Osteocyte (in vitro differentiated cells): ENCODE data around the gene PKD2. TPM values are rescaled to one million over a fixed set of nuclear protein-coding genes. Genes with fewer than 3 reads are reported as not detected.
"Not testable (repeated sequence)": the region's sequence is repeated elsewhere in the genome, so short reads cannot be mapped to it uniquely, and the experiment has no call there.

ENCODE experiments used
- DNase-seq: peaks from one replicate; pipeline ENCODE4 v3.0.0; 2021; ENCODE audit warnings: mixed read lengths; ENCODE audit not compliant: unreplicated experiment; ENCODE audit errors: extremely low spot score
- H3K27ac Mint-ChIP-seq: one replicate; pipeline ENCODE4 v1.8.0; 2021; ENCODE audit warnings: mild to moderate bottlenecking, mixed read lengths; ENCODE audit not compliant: unreplicated experiment
- H3K27me3 Mint-ChIP-seq: one replicate; pipeline ENCODE4 v1.8.0; 2021; ENCODE audit warnings: mixed read lengths; ENCODE audit not compliant: unreplicated experiment
- H3K36me3 Mint-ChIP-seq: one replicate; pipeline ENCODE4 v1.8.0; 2021; ENCODE audit warnings: mixed read lengths; ENCODE audit not compliant: unreplicated experiment
- H3K4me1 Mint-ChIP-seq: one replicate; pipeline ENCODE4 v1.8.0; 2021; ENCODE audit warnings: mixed read lengths; ENCODE audit not compliant: unreplicated experiment
- H3K4me3 Mint-ChIP-seq: one replicate; pipeline ENCODE4 v1.8.0; 2021; ENCODE audit warnings: mild to moderate bottlenecking, moderate library complexity, mixed read lengths; ENCODE audit not compliant: unreplicated experiment
- H3K9me3 Mint-ChIP-seq: one replicate; pipeline ENCODE4 v1.8.0; 2021; ENCODE audit warnings: mixed read lengths; ENCODE audit not compliant: unreplicated experiment
- CTCF ChIP-seq: fragments of 200-600 bp; sonication (generic); IDR thresholded peaks from 2 replicates; pipeline ENCODE4 v1.5.0; 2021; ENCODE audit warnings: antibody characterized with exemption, mild to moderate bottlenecking, moderate library complexity
- total RNA-seq: library from RNA; stranded (reverse); gene quantifications from 2 replicates; pipeline ENCODE4 v1.2.1, GENCODE V29; 2021

Gene PKD2
- total RNA-seq, 1 donor from 2014 or later: 54.7 TPM

DNA sequence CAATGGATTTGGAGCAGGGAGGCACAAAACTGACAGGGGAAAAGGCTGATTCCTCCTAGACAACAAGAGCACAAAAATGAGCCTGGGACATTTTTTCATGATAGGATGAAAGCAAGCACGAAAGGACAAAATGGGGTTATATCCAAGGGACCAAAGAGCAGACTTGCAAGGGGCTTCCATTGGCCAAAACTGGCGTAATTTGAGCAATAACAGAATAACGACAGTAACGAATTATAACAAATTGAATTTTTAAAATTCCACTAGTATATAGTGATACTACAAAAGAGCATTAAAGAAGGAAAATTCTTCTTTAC is 21.6 kb upstream of the PKD2 start:
- Mint-ChIP-seq H3K36me3 (no peaks in the 10 kb centered on the region), H3K27me3 (peaks cover 10% of the 10 kb centered on the region), H3K4me3 (no peak overlapping the region), H3K27ac (no peak overlapping the region), H3K4me1 (no peaks in the 10 kb centered on the region), H3K9me3 (no peaks in the 10 kb centered on the region)
- no peak for TF ChIP-seq CTCF
- DNase-seq: no peak

GRCh38 chr4:87986508-87986907 is 20.9 kb upstream of the PKD2 start:
- no peaks in the 10 kb centered on the region for H3K4me1 Mint-ChIP-seq
- H3K27me3 Mint-ChIP-seq: peaks cover 10% of the 10 kb centered on the region
- TF ChIP-seq CTCF: no peak
- H3K9me3 Mint-ChIP-seq: no peaks in the 10 kb centered on the region
- H3K36me3 Mint-ChIP-seq: no peaks in the 10 kb centered on the region
- no peak overlapping the region for H3K4me3 Mint-ChIP-seq
- DNase-seq: no peak
- H3K27ac Mint-ChIP-seq: no peak overlapping the region

- TF ChIP-seq CTCF: no peak
- no peak for DNase-seq
- H3K4me1 Mint-ChIP-seq: no peaks in the 10 kb centered on the region
- H3K4me3 Mint-ChIP-seq: no peak overlapping the region
- no peaks in the 10 kb centered on the region for H3K9me3 Mint-ChIP-seq
- no peak overlapping the region for H3K27ac Mint-ChIP-seq
- H3K27me3 Mint-ChIP-seq: peaks cover 5% of the 10 kb centered on the region
- H3K36me3 Mint-ChIP-seq: no peaks in the 10 kb centered on the region
Observed at GRCh38 chr4:87989765-87990164, 17.7 kb upstream of the PKD2 start.

- no peaks in the 10 kb centered on the region for H3K9me3 Mint-ChIP-seq
- TF ChIP-seq CTCF: no peak
- H3K27ac Mint-ChIP-seq: no peak overlapping the region
- H3K4me3 Mint-ChIP-seq: no peak overlapping the region
- no peaks in the 10 kb centered on the region for H3K4me1 Mint-ChIP-seq
- no peak for DNase-seq
- no peaks in the 10 kb centered on the region for H3K36me3 Mint-ChIP-seq
- H3K27me3 Mint-ChIP-seq: no peaks in the 10 kb centered on the region
Observed at GRCh38 chr4:87995435-87995834, 12.0 kb upstream of the PKD2 start.

- H3K36me3 Mint-ChIP-seq, H3K9me3 Mint-ChIP-seq, H3K4me3 Mint-ChIP-seq, H3K27ac Mint-ChIP-seq, H3K27me3 Mint-ChIP-seq, DNase-seq: not testable (repeated sequence)
- H3K4me1 Mint-ChIP-seq: peaks cover 13% of the 10 kb centered on the region
Observed at GRCh38 chr4:87999191-87999691, 8.2 kb upstream of the PKD2 start.

- H3K9me3 Mint-ChIP-seq: no peaks in the 10 kb centered on the region
- peaks cover 25% of the 10 kb centered on the region for H3K4me1 Mint-ChIP-seq
- H3K36me3 Mint-ChIP-seq: no peaks in the 10 kb centered on the region
- H3K4me3 Mint-ChIP-seq: no peak overlapping the region
- H3K27me3 Mint-ChIP-seq: no peaks in the 10 kb centered on the region
- DNase-seq: no peak
- TF ChIP-seq CTCF: no peak
- H3K27ac Mint-ChIP-seq: no peak overlapping the region
Observed at GRCh38 chr4:88001871-88002270, 5.6 kb upstream of the PKD2 start.
